PC-3 (cell line): ENCODE measurements around the gene GDPD3.

ENCODE experiments used
- EZH2phosphoT487 ChIP-seq: fragments of 300-600 bp; sonication (generic); IDR thresholded peaks from 2 replicates; pipeline ENCODE4 v1.6.1; 2018; ENCODE audit warnings: mild to moderate bottlenecking, antibody characterized with exemption, low read length, borderline replicate concordance
- TF ChIP-seq, protein P1 (sequence below): fragments of 300-600 bp; sonication (generic); conservative IDR thresholded peaks from 2 replicates; pipeline ENCODE4 v1.5.1; 2017; ENCODE audit warnings: antibody characterized with exemption, low read depth, mild to moderate bottlenecking, low read length

DNA sequence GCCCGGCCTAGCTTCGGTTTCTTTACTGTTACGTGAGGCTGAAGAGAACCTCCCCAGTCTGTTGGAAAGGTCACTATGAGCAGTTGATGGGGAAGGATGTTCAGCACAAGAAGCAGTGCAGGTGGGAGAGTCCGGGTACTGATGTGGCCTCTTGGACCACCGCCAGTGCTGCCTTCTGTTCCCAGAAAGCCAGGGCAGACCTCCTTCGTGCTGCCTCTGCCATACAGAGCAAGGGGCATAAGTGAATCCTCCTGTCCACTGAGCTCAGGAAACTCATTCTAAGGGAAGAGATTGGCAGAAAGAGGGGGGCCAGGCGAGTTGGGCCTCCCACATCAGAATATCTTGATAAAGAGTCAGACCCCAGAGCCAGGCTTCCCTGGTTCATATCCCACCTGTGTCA, 33.9 kb downstream of the GDPD3 start:
- TF ChIP-seq, protein P1, sequence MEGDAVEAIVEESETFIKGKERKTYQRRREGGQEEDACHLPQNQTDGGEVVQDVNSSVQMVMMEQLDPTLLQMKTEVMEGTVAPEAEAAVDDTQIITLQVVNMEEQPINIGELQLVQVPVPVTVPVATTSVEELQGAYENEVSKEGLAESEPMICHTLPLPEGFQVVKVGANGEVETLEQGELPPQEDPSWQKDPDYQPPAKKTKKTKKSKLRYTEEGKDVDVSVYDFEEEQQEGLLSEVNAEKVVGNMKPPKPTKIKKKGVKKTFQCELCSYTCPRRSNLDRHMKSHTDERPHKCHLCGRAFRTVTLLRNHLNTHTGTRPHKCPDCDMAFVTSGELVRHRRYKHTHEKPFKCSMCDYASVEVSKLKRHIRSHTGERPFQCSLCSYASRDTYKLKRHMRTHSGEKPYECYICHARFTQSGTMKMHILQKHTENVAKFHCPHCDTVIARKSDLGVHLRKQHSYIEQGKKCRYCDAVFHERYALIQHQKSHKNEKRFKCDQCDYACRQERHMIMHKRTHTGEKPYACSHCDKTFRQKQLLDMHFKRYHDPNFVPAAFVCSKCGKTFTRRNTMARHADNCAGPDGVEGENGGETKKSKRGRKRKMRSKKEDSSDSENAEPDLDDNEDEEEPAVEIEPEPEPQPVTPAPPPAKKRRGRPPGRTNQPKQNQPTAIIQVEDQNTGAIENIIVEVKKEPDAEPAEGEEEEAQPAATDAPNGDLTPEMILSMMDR = no peak
- no peak for TF ChIP-seq EZH2phosphoT487
